H9 (cell line): ENCODE measurements around the gene PHTF2. TPM values are rescaled to one million over a fixed set of nuclear protein-coding genes. Genes with fewer than 3 reads are reported as not detected.

Source experiments
- DNase-seq: peaks from one replicate; pipeline ENCODE4 v3.0.0-alpha.2; 2017
- H2AFZ ChIP-seq: one replicate; pipeline ENCODE4 v1.6.1; 2013; ENCODE audit warnings: mild to moderate bottlenecking, low read length, control low read depth, moderate library complexity
- H2AK5ac ChIP-seq: 2 replicates; pipeline ENCODE4 v1.6.1; 2013; ENCODE audit warnings: low read length, control low read depth, mixed read lengths; ENCODE audit not compliant: insufficient read length
- H2BK120ac ChIP-seq: one replicate; pipeline ENCODE4 v1.6.1; 2013; ENCODE audit warnings: low read depth, mild to moderate bottlenecking, low read length, control low read depth, inconsistent platforms; ENCODE audit not compliant: poor library complexity, severe bottlenecking
- H2BK12ac ChIP-seq: 2 replicates; pipeline ENCODE4 v1.6.1; 2013; ENCODE audit warnings: low read length, control low read depth, mixed read lengths, low read depth; ENCODE audit not compliant: insufficient read length
- H2BK15ac ChIP-seq: 2 replicates; pipeline ENCODE4 v1.6.1; 2013; ENCODE audit warnings: low read depth, low read length, control low read depth
- H2BK20ac ChIP-seq: one replicate; pipeline ENCODE4 v1.6.1; 2013; ENCODE audit warnings: low read depth, mild to moderate bottlenecking, low read length, control low read depth, inconsistent platforms; ENCODE audit not compliant: poor library complexity, severe bottlenecking
- H2BK5ac ChIP-seq: 2 replicates; pipeline ENCODE4 v1.6.1; 2013; ENCODE audit warnings: low read length, control low read depth, mixed read lengths; ENCODE audit not compliant: insufficient read length
- H3K14ac ChIP-seq: 2 replicates; pipeline ENCODE4 v1.6.1; 2013; ENCODE audit warnings: low read length, control low read depth; ENCODE audit not compliant: insufficient read depth
- H3K18ac ChIP-seq: 2 replicates; pipeline ENCODE4 v1.6.1; 2013; ENCODE audit warnings: low read depth, mild to moderate bottlenecking, mixed read lengths, low read length, control low read depth; ENCODE audit not compliant: insufficient read length
- H3K23ac ChIP-seq: 2 replicates; pipeline ENCODE4 v1.6.1; 2013; ENCODE audit warnings: low read length, control low read depth, mixed read lengths, low read depth; ENCODE audit not compliant: insufficient read length
- H3K23me2 ChIP-seq: 2 replicates; pipeline ENCODE4 v1.6.1; 2013; ENCODE audit warnings: low read depth, mild to moderate bottlenecking, mixed read lengths, low read length, control low read depth; ENCODE audit not compliant: insufficient read length, poor library complexity, severe bottlenecking
- H3K27ac ChIP-seq: 2 replicates; pipeline ENCODE4 v1.5.1; 2013; ENCODE audit warnings: low read length, control low read depth, mixed read lengths, low read depth; ENCODE audit not compliant: insufficient read length
- H3K27me3 ChIP-seq: 2 replicates; pipeline ENCODE4 v1.6.1; 2013; ENCODE audit warnings: low read length, control low read depth, inconsistent platforms; ENCODE audit not compliant: insufficient read depth
- H3K4ac ChIP-seq: 2 replicates; pipeline ENCODE4 v1.6.1; 2013; ENCODE audit warnings: low read depth, mild to moderate bottlenecking, control low read depth, inconsistent platforms, low read length, moderate library complexity
- H3K4me1 ChIP-seq: 2 replicates; pipeline ENCODE4 v1.6.1; 2013; ENCODE audit warnings: low read length, control low read depth, inconsistent platforms; ENCODE audit not compliant: insufficient read depth
- H3K4me2 ChIP-seq: 2 replicates; pipeline ENCODE4 v1.6.1; 2013; ENCODE audit warnings: low read length, control low read depth, mixed read lengths; ENCODE audit not compliant: insufficient read length, insufficient read depth
- H3K56ac ChIP-seq: 2 replicates; pipeline ENCODE4 v1.6.1; 2013; ENCODE audit warnings: low read depth, mild to moderate bottlenecking, mixed read lengths, low read length, control low read depth; ENCODE audit not compliant: insufficient read length
- H3K79me1 ChIP-seq: 2 replicates; pipeline ENCODE4 v1.6.1; 2013; ENCODE audit warnings: low read depth, mild to moderate bottlenecking, moderate library complexity, low read length, control low read depth, inconsistent platforms; ENCODE audit not compliant: insufficient read depth, poor library complexity, severe bottlenecking
- H3K79me2 ChIP-seq: 2 replicates; pipeline ENCODE4 v1.6.1; 2013; ENCODE audit warnings: low read length, control low read depth, inconsistent platforms; ENCODE audit not compliant: insufficient read depth
- H3K9ac ChIP-seq: 2 replicates; pipeline ENCODE4 v1.6.1; 2013; ENCODE audit warnings: low read length, control low read depth, mixed read lengths; ENCODE audit not compliant: insufficient read length; ENCODE audit errors: extremely low read depth
- H3K9me3 ChIP-seq: one replicate; pipeline ENCODE4 v1.6.1; 2013; ENCODE audit warnings: low read depth, low read length, inconsistent platforms; ENCODE audit not compliant: control insufficient read depth
- H3T11ph ChIP-seq: one replicate; pipeline ENCODE4 v1.6.1; 2013; ENCODE audit warnings: mild to moderate bottlenecking, low read length, control low read depth, inconsistent platforms
- H4K20me1 ChIP-seq: one replicate; pipeline ENCODE4 v1.6.1; 2013; ENCODE audit not compliant: control insufficient read depth, insufficient read length, insufficient read depth
- H4K5ac ChIP-seq: 2 replicates; pipeline ENCODE4 v1.6.1; 2013; ENCODE audit warnings: low read depth, mild to moderate bottlenecking, mixed read lengths, low read length, control low read depth; ENCODE audit not compliant: insufficient read length
- H4K8ac ChIP-seq: replicated peaks from 2 replicates; pipeline ENCODE4 v1.6.1; 2013; ENCODE audit warnings: low read length, control low read depth, mixed read lengths, low read depth; ENCODE audit not compliant: insufficient read length
- H4K91ac ChIP-seq: 2 replicates; pipeline ENCODE4 v1.6.1; 2013; ENCODE audit warnings: low read depth, mild to moderate bottlenecking, moderate library complexity, mixed read lengths, low read length, control low read depth; ENCODE audit not compliant: insufficient read length
- H3K27ac Mint-ChIP-seq, 3 experiments: 2 replicates in 2 of 3; 3 replicates in 1 of 3; pipeline ENCODE4 v1.8.0; 2020 to 2021; ENCODE audit warnings: mixed read lengths in 3 of 3, mild to moderate bottlenecking in 1 of 3, moderate library complexity in 1 of 3
- H3K27me3 Mint-ChIP-seq: 2 replicates; pipeline ENCODE4 v1.8.0; 2021; ENCODE audit warnings: low read depth, mild to moderate bottlenecking, moderate library complexity, mixed read lengths
- H3K36me3 Mint-ChIP-seq, 3 experiments: 2 replicates in 2 of 3; 3 replicates in 1 of 3; pipeline ENCODE4 v1.8.0; 2020 to 2021; ENCODE audit warnings: low read depth in 3 of 3, mixed read lengths in 3 of 3; ENCODE audit not compliant: insufficient read depth in 1 of 3
- H3K4me1 Mint-ChIP-seq, 2 experiments: 2 replicates each; pipeline ENCODE4 v1.8.0; 2020; ENCODE audit warnings: mixed read lengths in 2 of 2
- H3K4me3 Mint-ChIP-seq, 2 experiments: 2 replicates in 1 of 2; 3 replicates in 1 of 2; pipeline ENCODE4 v1.8.0; 2020 to 2021; ENCODE audit warnings: mild to moderate bottlenecking in 2 of 2, mixed read lengths in 2 of 2, moderate library complexity in 1 of 2
- H3K9me3 Mint-ChIP-seq, 2 experiments: 2 replicates in 1 of 2; 3 replicates in 1 of 2; pipeline ENCODE4 v1.8.0; 2020; ENCODE audit warnings: mild to moderate bottlenecking in 2 of 2, mixed read lengths in 2 of 2, moderate library complexity in 1 of 2
- CTCF ChIP-seq: fragments of 200-600 bp; sonication (generic); conservative IDR thresholded peaks from 3 replicates; pipeline ENCODE4 v1.8.0; 2021; ENCODE audit warnings: antibody characterized with exemption, mild to moderate bottlenecking
- WGBS: extraction: QIAGEN DNeasy Blood & Tissue Kit; methylation state at CpG from one replicate; pipeline ENCODE4 v1.1.7; 2013; ENCODE audit warnings: missing lambda C conversion rate, low lambda C conversion rate, mixed read lengths; ENCODE audit not compliant: insufficient read length; ENCODE audit errors: extremely low coverage; 5-methylcytosine and 5-hydroxymethylcytosine counted together
- total RNA-seq: library from RNA; stranded (reverse); gene quantifications from 2 replicates; pipeline ENCODE4 v1.2.1, GENCODE V29; 2021

Gene PHTF2
- total RNA-seq, 1 experiment from 2014 or later: 16.2 TPM

- peak overlapping the region; percentile 55 for H3K18ac ChIP-seq
- no peak overlapping the region for H4K8ac ChIP-seq
- no peak overlapping the region for H4K91ac ChIP-seq
- H2BK5ac ChIP-seq: no peak overlapping the region
- no peak overlapping the region for H2BK120ac ChIP-seq
- no peaks in the 10 kb centered on the region for H3K79me1 ChIP-seq
- no peaks in the 10 kb centered on the region for H4K20me1 ChIP-seq
- no CpG with 5 or more reads among the region's 6 CpGs for WGBS
- no peaks in the 10 kb centered on the region for H3K79me2 ChIP-seq
- no peak overlapping the region for H3K56ac ChIP-seq
- no peaks in the 10 kb centered on the region for H3K27me3 ChIP-seq
- H3K4me2 ChIP-seq: no peak overlapping the region
- no peaks in the 10 kb centered on the region for H3K4me1 ChIP-seq
- no peak overlapping the region for H3K4me3 Mint-ChIP-seq
- H3K4ac ChIP-seq: no peak overlapping the region; the same call in 1 of the 2 replicates
- H2AFZ ChIP-seq: no peak overlapping the region
- H2BK20ac ChIP-seq: no peak overlapping the region
- peaks cover 4% of the 10 kb centered on the region; the same call in 1 of the 2 replicates for H3K27me3 Mint-ChIP-seq
- H2BK15ac ChIP-seq: no peak overlapping the region
- H2AK5ac ChIP-seq: no peak overlapping the region
- DNase-seq: peak; percentile 71
- H3K23ac ChIP-seq: no peak overlapping the region
- peak overlapping the region; percentile 76; the same call in 1 of the 2 replicates for H3K14ac ChIP-seq
- H3K4me1 Mint-ChIP-seq: peaks cover 24 to 28% of the 10 kb centered on the region in 2 experiments
- no peak overlapping the region for H4K5ac ChIP-seq
- no peak overlapping the region for H3T11ph ChIP-seq
- H3K27ac Mint-ChIP-seq: peak overlapping the region in 1 of 3 experiments; percentile 86; a peak in 4 of 7 replicates
- no peak overlapping the region for H3K27ac ChIP-seq
- H3K9ac ChIP-seq: no peak overlapping the region
- H3K9me3 ChIP-seq: no peaks in the 10 kb centered on the region
- no peaks in the 10 kb centered on the region for H3K9me3 Mint-ChIP-seq
- no peak overlapping the region for H2BK12ac ChIP-seq
- H3K36me3 Mint-ChIP-seq: no peaks in the 10 kb centered on the region; a peak in 1 of 7 replicates
- H3K23me2 ChIP-seq: no peaks in the 10 kb centered on the region
- peak; percentile 73 for TF ChIP-seq CTCF
Observed at GRCh38 chr7:77989981-77990566, 191.5 kb downstream of the PHTF2 start.
